Measurements from ENCODE around the gene CGRRF1.

The CGRRF1 gene

DNA sequence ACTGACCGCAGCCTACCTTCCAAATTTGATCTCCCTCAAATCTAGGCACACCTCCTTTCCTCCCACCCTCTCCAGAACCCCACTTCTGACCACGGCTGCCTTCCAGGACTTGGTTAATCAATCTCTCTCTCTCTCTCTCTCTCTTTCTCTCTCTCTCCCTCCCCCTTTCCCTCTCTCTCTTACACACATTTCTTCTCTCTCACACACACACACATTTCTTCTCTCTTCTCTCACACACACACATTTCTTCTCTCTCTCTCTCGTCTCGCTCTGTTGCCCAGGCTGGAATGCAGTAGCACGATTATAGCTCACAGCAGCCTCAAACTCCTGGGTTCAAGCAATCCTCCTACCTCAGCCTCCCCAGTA lies 20.4 kb upstream of the CGRRF1 start:
- peak in 3 of 58 donors; percentile 34 to 53 (median 51) for DNase-seq

DNA sequence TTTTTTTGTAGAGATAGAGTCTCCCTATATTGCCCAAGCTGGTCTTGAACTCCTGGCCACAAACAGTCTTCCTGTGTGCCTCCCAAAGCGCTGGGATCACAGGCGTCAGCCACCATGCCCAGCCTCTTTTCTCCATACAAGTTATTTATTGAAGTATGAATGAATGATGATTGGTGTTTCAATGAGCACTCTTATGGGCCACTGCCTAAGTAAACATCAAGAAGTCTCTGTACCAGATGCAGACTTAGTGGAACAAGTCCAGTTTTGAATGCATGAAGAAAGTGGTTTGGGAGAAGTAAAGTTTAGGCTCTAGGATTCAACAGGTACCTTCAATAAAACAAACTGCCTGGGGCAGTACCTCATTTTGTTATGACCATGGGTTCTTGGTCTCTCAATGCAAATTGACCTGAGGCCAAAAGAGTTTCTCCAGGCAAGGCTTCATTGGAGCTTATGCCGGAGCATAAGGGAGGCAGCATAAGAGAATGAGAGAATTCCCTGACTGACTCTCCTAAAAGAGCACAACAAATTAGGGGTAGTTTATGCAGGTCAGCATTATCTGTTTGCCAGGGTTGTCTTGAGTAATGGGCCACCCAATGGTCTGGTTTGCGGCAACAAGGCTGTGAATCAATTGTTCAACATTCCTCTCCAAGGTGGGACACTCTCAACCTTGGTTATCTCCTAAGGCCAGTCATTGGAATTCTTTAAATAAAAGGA lies 19.8 kb upstream of the CGRRF1 start:
- no peak for DNase-seq

DNA sequence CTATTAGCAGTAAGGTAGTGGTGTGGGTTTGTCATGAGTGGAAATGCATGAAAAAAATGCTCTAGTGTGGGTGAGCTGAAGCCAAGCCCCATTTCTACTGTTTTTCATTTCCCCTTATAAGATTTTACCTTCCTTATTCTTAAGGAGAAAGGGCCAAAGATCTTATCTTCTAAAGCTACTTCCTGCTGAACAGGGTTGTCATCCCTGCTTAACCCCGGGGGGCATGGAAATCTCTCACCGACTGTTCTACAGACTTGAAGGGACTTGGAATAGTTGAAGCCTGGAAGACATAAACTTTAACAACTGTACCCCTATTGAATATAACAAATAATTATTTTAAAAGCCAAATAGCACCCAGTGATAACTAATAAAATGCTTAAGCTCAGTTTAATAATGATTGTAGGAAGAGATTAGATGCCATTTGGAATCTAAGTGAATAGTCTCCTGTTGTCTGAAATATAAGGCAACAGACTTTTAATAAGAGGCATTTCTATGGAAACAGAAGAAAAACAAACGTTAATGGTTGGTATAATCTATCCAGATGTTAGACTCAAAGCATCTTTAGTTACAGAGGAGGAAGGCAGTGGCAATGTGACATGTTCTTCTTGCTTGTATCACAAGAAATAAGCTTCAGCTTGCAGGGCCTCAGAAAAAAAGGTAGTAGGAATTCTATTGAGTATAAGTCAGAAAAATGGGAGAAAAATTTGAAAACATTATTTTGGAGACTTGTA lies 19.1 kb upstream of the CGRRF1 start:
- DNase-seq = no peak

DNA sequence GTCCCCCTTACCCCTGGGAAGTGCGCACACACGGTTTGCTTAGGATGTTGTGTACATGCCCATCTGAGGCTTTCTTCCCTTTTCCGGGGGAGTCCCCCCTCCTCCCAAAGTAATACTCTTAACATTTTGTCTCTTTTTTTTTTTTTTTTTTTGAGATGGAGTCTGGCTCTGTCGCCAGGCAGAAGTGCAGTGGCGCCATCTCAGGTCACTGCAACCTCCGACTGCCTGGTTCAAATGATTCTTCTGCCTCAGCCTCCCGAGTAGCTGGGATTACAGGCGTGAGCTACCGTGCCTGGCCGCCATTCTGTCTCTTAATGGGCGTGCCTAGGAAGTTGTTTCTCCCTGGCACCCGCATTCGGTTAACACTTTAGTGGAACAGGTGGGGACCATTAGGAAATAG lies 16.4 kb upstream of the CGRRF1 start:
- DNase-seq = no peak

DNA sequence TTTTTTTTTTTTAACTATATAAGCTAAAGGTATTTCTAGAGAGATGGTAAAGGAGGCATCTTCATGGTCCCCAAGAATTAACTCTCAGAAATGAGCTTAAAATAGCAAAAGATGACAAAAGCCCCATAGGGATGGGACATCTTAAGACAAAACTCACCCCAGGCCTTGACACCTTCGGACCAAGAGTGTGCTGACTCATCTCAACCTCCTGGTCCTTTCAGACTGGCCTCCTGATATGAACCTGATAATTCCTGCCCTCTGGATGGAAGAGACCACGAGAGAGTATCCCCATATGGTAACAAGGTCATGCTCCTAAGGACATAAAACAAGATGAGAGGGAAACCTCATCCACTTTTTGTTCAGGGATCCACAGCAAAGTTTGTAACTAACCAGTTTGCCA lies 12.5 kb upstream of the CGRRF1 start:
- no peak for DNase-seq

DNA sequence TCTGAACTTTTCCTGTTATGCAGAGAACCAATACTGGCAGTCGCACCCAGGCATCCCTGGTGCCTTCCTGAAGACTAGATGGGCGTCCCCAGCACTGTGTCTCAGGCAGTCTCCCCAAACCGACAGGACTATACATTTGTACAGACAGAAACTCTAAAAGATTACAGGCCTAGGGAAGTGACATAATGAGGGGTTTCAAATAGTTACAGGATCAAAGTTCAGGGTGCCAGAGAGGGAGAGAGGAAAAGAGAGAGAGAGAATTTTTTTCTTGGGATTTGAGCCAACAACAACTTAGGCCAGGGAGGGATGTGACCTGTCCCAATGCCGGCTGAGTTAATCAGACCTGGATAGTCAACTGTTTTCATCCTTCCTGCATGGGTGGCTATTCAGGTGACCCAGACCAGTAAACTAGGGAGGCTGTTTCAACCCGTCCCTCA lies 11.6 kb upstream of the CGRRF1 start:
- no peak for DNase-seq

DNA sequence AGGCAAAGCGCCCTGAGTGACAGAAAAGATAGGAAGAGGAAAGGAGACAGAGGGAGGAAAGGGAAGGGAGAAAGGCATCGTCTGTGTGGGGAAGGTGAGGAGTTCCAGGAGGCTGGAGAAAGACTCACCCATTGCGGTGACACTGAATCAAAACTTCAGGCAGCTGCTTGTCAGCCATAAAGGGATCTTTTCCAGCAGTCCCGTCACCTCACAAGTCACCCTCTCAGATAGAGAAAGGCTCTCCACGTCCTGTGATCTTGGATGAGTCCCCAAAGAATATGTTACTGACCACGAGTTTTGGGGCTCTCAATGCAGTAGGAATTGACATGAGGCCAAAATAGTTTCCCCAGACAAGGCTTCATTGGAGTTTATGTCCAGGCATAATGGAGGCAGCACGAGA lies 11.1 kb upstream of the CGRRF1 start:
- no peak for DNase-seq

DNA sequence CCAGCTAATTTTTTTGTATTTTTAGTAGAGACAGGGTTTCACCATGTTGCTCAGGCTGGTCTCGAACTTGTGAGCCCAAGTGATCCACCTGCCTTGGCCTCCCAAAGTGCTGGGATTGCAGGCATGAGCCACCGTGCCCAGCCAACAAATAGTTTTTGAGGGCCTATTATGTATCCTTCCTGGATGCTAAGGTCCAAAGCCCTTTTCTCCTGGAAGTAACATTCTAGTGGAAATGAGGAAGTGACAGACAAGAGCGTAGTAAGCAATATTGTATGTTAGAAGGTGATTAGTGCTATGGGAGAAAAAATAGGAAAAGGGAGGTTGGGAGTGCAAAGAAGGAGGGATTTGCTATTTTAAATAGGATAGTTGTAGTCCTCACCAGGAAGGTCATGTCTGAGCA lies 9.0 kb upstream of the CGRRF1 start:
- DNase-seq = no peak

DNA sequence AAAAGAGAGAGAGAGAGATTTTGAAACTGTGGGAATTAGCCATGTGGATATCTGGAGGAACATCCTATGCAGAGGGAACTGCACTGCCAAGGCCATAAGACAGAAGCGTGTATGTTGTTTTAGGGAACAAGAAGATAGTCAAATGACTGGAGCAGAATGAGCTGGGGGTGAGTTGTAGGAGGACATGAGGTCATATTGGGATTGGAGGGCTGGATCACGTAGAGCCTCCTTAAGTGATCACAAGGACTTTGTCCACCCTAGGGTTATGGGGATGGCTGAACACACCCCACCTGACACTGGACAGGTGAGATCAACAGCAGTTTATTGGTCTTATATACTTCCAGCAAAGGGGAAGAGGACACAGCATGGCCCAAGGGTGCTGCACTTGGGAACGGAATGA lies 8.2 kb upstream of the CGRRF1 start:
- no peak for DNase-seq

DNA sequence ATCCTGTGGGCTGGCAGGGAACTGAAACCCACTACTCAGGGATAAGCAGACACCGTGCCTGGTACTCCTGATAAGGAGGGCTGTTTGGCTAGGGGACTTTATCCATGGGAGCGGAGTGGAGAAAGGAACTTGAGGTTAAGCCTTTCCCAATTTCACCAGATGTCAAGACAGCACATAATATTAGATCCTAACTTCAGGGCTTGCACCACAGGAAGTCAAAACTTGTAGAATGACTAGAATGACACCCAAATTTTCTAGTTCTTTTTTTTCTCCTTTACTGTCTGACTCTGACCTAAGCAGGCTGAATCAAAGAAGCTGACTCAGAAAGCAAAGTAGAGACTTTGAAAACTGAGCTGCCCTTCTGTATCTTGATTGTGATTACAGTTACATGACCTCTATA lies 7.1 kb upstream of the CGRRF1 start:
- no peak for DNase-seq

DNA sequence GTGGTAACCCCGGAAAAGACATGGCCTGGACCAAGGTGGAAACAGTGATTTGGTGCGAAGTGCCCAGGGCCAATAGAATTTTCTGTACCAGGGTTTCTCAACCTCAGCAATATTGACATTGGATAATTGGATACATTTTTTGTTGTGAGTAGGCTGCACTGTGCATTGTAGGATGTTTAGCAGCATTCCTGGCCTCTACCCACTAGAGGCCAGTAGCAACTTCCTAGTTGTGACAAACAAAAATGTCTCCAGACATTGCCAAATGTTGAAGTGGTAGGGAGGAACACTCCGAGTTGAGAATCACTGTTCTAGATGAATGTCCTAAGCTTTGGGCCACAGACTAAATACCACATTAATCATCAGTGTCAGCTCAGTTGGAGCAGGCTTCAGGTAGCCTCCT lies 6.2 kb upstream of the CGRRF1 start:
- peak in 2 of 58 donors; percentile 9 to 12 for DNase-seq

DNA sequence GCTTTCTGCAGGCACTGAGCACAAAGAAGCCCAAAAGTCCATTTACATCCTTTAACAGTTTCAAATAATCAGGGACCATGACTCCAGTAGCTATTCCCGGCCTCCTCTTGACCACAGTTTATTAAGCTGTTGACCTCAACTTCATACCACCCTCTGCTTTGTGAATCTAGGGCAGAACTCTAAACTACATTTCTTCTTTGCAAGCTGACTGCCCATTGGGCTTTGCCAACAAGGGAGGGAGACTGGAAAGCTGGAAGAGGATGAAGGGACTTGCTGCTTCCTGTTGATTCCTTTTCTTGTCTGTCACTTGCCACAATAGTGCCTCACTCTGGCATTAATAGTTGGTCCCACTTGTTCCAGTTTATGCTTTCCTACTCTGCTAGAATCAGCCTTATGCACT lies 2.7 kb downstream of the CGRRF1 start:
- peak in 16 of 58 donors; percentile 4 to 70 (median 16) for DNase-seq

DNA sequence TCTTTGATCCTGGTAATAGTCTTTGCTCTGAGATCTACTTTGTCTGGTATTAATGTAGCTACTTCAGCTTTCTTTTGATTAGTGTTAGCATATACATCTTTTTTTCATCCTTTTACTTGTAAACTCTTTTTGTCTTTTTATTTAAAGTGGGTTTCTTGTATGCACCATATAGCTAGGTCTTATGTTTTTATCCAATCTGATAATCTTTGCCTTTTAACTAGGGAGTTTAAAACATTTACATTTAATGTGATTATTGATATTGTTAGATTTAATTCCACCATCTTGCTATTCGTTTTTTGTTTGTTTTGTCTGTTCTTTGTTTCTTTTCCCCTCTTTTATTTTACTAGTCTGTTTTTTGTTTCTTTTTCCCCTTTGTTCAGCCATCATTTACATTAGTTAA lies 6.0 kb downstream of the CGRRF1 start:
- no peak for DNase-seq

DNA sequence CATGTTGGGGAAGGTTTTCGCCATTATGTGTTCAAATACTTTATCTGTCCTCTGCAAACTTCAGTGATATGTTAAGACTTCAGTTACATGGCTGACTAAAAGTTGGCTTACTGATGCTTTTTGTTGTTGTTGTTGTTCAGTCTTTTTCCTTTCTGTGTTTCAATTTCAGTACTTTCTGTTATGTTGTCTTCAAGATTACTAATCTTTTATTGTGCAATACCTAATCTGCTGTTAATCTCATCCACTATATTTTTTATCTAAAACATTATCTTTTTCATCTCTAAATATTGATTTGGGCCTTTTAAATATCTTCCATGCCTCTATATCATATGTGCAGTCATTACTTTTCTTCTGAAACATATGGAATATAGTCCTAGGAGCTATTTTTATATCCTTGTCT lies 7.0 kb downstream of the CGRRF1 start:
- DNase-seq = no peak

DNA sequence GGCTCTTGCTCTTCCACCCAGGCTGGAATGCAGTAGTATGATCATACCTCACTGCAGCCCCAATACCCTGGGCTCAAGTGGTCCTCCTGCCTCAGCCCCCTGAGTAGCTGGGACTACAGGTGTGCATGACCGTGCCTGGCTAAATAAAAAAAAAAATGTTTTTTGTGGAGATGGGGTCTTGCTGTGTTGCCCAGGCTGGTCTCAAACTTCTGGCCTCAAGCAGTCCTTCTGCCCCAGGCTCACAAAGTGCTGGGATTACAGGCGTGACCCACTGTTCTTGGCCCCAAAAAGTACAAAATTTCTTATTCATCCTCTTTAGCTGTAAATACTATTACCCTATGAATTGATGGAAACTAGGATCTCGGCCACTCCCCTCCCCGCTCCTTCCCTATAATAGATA lies 14.7 kb downstream of the CGRRF1 start:
- no peak for DNase-seq

DNA sequence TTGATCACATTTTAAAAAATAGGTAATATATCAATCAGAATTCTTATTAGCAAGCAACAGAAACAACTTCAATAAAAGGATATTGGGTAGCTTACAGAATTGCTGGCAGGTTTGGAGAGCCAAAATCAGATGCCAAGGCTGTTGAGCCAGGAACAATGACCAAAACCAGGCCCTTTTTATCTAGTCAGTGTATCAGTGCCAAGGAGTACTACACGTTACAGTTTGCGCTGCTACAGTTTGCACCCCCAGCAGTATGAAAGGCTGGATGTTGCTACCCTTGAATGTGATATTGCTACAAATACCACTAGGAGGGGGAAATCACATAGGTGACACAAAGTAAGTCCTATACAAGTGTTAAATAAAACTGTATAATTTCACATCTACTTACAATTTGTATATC lies 19.3 kb downstream of the CGRRF1 start:
- no peak for DNase-seq

DNA sequence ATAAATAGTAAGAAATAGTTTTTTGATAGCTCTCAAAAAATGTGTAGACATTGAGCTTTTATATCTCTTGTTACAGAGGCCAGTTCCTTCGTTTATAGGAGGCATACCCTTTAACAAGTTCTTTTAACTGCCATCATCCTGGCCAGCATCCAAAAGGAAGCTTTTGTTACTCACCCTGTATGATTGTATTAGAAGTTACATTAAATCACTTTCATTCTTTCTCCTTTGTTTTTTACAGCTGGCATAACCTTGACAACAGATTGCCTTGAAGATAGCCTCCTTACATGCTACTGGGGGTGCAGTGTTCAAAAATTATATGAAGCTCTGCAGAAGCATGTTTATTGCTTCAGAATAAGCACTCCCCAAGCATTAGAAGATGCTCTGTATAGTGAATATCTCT lies 20.1 kb downstream of the CGRRF1 start:
- DNase-seq = no peak

DNA sequence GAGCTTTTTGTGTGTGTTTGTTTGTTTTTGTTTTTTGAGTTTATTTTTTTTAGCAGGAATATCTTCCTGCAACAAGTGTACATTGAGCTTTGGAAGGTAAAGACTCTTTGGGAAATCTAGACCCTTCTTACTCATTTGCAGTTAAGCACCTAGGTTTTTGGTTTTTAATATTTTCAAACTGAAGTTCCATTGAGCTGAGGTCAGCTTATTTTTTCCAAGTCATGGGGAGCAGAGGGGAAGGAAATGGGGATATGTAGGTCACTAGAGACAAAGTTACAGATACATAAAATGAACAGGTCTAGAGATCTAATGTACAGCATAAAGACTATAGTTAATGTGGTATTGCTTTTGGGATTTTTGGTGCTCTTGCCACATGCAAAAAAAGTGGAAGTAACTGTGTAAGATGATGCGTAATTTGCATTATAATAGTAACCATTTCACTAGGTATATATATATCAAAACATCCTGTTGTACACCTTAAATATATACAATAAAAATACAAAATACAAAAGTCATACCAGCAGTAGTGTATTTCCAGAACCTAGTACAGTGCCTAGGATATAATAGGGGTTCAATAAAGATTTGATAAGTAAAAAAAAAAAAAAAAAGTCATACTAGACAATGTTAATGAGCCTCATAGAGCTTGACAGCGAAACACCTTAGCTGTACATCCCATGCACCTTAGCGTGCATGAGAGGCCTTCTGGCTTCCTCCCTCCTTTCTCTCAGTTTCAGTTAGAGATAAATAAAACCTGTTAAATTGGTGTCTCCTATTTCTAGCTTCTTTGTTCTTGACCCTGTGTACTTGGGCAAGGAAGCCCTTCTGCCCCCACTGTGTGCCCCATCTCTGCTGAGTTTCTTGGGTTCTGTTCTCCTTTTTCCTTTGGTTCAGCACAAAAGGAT lies 22.7 kb downstream of the CGRRF1 start:
- DNase-seq = no peak

DNA sequence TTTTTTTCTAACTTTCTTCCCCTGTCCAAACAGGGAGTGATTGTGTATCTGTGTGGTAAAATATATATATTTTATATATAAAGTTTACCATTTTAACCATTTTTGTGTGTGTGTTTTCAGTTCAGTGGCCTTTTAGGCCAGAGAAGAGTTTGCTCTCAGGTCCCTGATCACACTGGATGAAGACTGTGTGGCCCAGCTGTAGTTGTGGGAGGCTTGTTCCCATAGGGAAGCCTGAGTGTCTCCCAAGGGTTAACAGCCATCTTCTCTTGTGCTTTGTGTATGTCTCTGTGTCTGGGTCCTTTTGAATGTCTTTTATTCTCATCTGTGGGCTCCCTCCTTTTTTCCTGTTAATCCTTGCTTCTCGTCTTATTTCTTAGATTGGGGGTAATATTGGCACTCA lies 23.4 kb downstream of the CGRRF1 start:
- DNase-seq = no peak

DNA sequence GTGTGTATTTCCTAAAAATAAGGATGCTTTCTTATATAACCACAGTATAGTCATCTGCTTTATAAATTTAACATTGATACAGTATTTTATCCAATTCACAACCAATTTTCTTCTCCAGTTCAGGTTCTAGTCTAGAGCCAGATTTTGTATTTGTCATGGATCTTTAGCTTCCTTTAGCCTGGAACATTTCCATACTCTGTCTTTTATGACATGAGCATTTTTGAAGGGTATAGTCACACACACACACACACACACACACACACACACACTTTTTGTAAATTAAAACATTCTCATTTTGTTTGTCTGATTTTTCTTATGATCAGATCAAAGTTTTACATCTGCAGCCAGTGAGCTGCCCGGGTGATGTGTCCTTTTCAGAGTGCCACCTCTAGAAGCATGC lies 25.4 kb downstream of the CGRRF1 start:
- DNase-seq = no peak

DNA sequence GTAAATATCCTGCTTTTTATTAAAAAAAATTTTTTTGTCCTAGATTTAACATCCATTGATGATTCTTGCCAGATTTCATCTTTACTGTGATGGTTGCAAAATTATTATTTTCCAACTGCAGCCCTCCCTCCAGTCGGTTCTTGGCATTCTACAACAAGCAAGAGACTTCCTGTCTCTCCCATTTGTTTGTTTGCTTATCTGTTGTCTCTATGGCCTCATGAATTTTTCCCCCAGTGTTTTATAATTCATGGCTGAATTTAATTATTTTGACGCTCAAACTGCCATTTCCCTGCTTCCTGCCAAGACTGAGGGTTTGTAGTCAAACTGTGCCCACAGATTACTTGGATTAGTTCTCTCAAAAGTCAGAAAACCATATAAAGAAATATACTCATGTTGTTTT lies 25.9 kb downstream of the CGRRF1 start:
- DNase-seq = no peak

DNA sequence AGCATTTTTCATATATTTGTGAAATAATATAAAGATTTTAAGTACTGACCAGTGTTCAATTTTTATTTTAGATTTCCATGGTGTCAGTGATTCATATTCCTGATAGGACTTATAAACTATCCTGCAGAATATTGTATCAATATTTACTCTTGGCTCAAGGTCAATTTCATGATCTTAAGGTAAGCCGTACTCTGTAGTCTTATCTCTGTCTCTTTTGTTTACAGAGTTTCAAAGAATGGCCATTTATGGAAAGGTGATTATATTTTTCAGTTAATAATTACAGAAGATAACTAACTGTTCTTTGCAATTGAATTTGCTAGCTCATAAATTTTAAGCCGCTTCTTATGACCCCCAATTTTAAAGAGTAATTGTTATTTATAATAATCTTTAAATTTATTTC lies 27.9 kb downstream of the CGRRF1 start:
- no peak for DNase-seq
